ENCODE results near the gene PLA2G3. TPM values are rescaled to one million over a fixed set of nuclear protein-coding genes. Genes with fewer than 3 reads are reported as not detected.

PLA2G3 gene
- total RNA-seq, 1 donor: 0.36 TPM

DNA sequence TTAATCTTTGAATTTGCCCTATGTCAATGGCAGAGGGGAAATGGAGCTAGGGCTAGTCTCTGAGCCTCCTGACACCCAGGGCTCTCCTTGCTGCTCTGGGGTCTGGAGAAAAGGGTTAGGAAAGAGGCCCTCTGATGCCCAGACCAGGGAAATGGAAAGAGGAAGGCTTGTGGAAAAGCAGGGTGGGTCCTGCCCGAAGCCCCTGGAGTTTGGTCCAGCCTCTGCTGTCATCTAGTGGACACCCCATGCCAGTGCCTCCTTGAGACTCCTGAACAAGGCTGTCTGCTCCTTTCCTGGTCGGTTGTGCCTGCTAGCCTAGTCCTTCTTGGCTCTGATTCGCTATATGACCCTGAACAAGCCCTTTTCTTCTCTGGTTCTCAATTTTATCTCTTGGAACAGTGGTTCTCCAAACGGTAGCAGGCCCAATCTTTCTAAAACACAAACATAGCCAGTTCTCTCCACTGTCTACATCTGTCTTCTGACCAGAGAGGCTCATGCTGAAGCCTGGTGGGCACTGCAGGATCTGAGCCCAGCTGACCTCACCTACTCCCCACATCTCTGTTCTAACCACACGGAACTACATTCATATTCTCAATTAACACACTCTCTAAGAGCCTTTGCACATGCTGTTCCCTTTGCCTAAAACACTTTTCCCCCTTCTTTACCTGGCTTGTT is 8.8 kb upstream of the PLA2G3 start:
- Histone ChIP-seq H3K36me3 (ENCODE audit: insufficient read depth, low read length) (no peaks in the 10 kb centered on the region), H3K27me3 (ENCODE audit: insufficient read depth, low read length) (no peaks in the 10 kb centered on the region), H3K4me1 (ENCODE audit: insufficient read depth, low read length) (peaks cover 5% of the 10 kb centered on the region), H3K4me3 (ENCODE audit: insufficient read depth, low read length) (no peak overlapping the region), H4K20me1 (ENCODE audit: insufficient read depth, low read length) (no peaks in the 10 kb centered on the region), H2AFZ (ENCODE audit: low read length) (peak overlapping the region; percentile 90), H3K79me2 (ENCODE audit: insufficient read depth, low read length) (no peaks in the 10 kb centered on the region), H3K4me2 (ENCODE audit: insufficient read depth, low read length) (no peak overlapping the region), H3K9me3 (ENCODE audit: low read depth, low read length) (no peaks in the 10 kb centered on the region), H3K27ac (ENCODE audit: low read depth, low read length) (no peak overlapping the region)
- peak; percentile 92 for DNase-seq (ENCODE audit: insufficient read length, low spot score, missing footprints)
- TF ChIP-seq CTCF (IDR thresholded peaks at IDR 0.05; ENCODE audit: extremely low read depth, low read depth, low read length): peak; percentile 98

- Histone ChIP-seq H3K4me1 (ENCODE audit: insufficient read depth, low read length) (peaks cover 5% of the 10 kb centered on the region), H3K9me3 (ENCODE audit: low read depth, low read length) (no peaks in the 10 kb centered on the region), H3K4me2 (ENCODE audit: insufficient read depth, low read length) (no peak overlapping the region), H2AFZ (ENCODE audit: low read length) (peak overlapping the region; percentile 90), H3K4me3 (ENCODE audit: insufficient read depth, low read length) (no peak overlapping the region), H3K36me3 (ENCODE audit: insufficient read depth, low read length) (no peaks in the 10 kb centered on the region), H4K20me1 (ENCODE audit: insufficient read depth, low read length) (no peaks in the 10 kb centered on the region), H3K27ac (ENCODE audit: low read depth, low read length) (no peak overlapping the region), H3K79me2 (ENCODE audit: insufficient read depth, low read length) (no peaks in the 10 kb centered on the region), H3K27me3 (ENCODE audit: insufficient read depth, low read length) (no peaks in the 10 kb centered on the region)
- peak; percentile 74 for DNase-seq (ENCODE audit: insufficient read length, low spot score, missing footprints)
- no peak for TF ChIP-seq CTCF (IDR thresholded peaks at IDR 0.05; ENCODE audit: extremely low read depth, low read depth, low read length)
These were observed 8.2 kb upstream of the PLA2G3 start for GRCh38 chr22:31148488-31148887.

DNA sequence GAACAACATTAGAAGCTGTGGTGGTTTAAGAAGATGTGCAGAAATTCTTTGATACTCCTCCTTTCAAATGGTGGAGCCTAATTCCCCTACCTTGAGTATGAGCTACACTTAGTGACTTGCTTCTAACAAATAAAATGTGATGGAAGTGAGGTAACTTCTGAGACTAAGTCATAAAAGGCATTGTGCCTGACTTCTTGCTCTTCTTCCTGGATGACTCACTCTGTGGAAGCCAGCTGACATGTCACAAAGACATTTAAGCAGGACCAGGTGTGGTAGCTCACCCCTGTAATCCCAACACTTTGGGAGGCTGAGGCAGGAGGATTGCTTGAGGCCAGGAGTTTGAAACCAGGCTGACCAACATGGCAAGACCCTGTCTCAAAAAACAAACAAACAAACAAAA is 3.9 kb upstream of the PLA2G3 start:
- no peaks in the 10 kb centered on the region for H3K9me3 ChIP-seq (ENCODE audit: low read depth, low read length)
- H3K4me2 ChIP-seq (ENCODE audit: insufficient read depth, low read length): no peak overlapping the region
- H3K4me3 ChIP-seq (ENCODE audit: insufficient read depth, low read length): no peak overlapping the region
- H3K27me3 ChIP-seq (ENCODE audit: insufficient read depth, low read length): peaks cover 27% of the 10 kb centered on the region
- no peak for TF ChIP-seq CTCF (IDR thresholded peaks at IDR 0.05; ENCODE audit: extremely low read depth, low read depth, low read length)
- H3K79me2 ChIP-seq (ENCODE audit: insufficient read depth, low read length): no peaks in the 10 kb centered on the region
- H3K4me1 ChIP-seq (ENCODE audit: insufficient read depth, low read length): peaks cover 5% of the 10 kb centered on the region
- H3K27ac ChIP-seq (ENCODE audit: low read depth, low read length): no peak overlapping the region
- H2AFZ ChIP-seq (ENCODE audit: low read length): no peak overlapping the region
- H3K36me3 ChIP-seq (ENCODE audit: insufficient read depth, low read length): no peaks in the 10 kb centered on the region
- DNase-seq (ENCODE audit: insufficient read length, low spot score, missing footprints): no peak
- H4K20me1 ChIP-seq (ENCODE audit: insufficient read depth, low read length): no peaks in the 10 kb centered on the region

GRCh38 chr22:31143537-31143936 is 3.2 kb upstream of the PLA2G3 start:
- H4K20me1 ChIP-seq (ENCODE audit: insufficient read depth, low read length): no peaks in the 10 kb centered on the region
- no peaks in the 10 kb centered on the region for H3K79me2 ChIP-seq (ENCODE audit: insufficient read depth, low read length)
- H3K27me3 ChIP-seq (ENCODE audit: insufficient read depth, low read length): peaks cover 34% of the 10 kb centered on the region
- H2AFZ ChIP-seq (ENCODE audit: low read length): no peak overlapping the region
- H3K4me3 ChIP-seq (ENCODE audit: insufficient read depth, low read length): no peak overlapping the region
- no peak overlapping the region for H3K27ac ChIP-seq (ENCODE audit: low read depth, low read length)
- H3K4me2 ChIP-seq (ENCODE audit: insufficient read depth, low read length): no peak overlapping the region
- no peaks in the 10 kb centered on the region for H3K9me3 ChIP-seq (ENCODE audit: low read depth, low read length)
- peaks cover under 1% of the 10 kb centered on the region for H3K4me1 ChIP-seq (ENCODE audit: insufficient read depth, low read length)
- no peak for TF ChIP-seq CTCF (IDR thresholded peaks at IDR 0.05; ENCODE audit: extremely low read depth, low read depth, low read length)
- H3K36me3 ChIP-seq (ENCODE audit: insufficient read depth, low read length): no peaks in the 10 kb centered on the region
- DNase-seq (ENCODE audit: insufficient read length, low spot score, missing footprints): peak; percentile 37
